Osteoblast (primary cell): Measurements from ENCODE around the gene SNRNP48. TPM values are rescaled to one million over a fixed set of nuclear protein-coding genes. Genes with fewer than 3 reads are reported as not detected.
A peak's percentile ranks its signal among the peaks of the same experiment; 100 is the strongest.

Experiments used
- DNase-seq: peaks from one replicate; pipeline ENCODE4 v3.0.0; 2011; ENCODE audit warnings: low spot score, mixed read lengths; ENCODE audit not compliant: insufficient read length; ENCODE audit errors: missing footprints
- H2AFZ ChIP-seq: 2 replicates; pipeline ENCODE4 v1.6.0; 2011; ENCODE audit warnings: mild to moderate bottlenecking, low read length
- H3K27ac ChIP-seq: 2 replicates; pipeline ENCODE4 v1.5.1; 2011; ENCODE audit warnings: mild to moderate bottlenecking, low read depth, low read length, moderate library complexity
- H3K27me3 ChIP-seq: 2 replicates; pipeline ENCODE4 v1.6.0; 2012; ENCODE audit warnings: mild to moderate bottlenecking, control low read depth, inconsistent platforms, low read length, moderate library complexity; ENCODE audit not compliant: insufficient read depth
- H3K36me3 ChIP-seq: 2 replicates; pipeline ENCODE4 v1.5.1; 2011; ENCODE audit warnings: mild to moderate bottlenecking, low read length, control low read depth, moderate library complexity; ENCODE audit not compliant: insufficient read depth
- H3K4me1 ChIP-seq: 2 replicates; pipeline ENCODE4 v1.5.1; 2011; ENCODE audit warnings: mild to moderate bottlenecking, low read length, control low read depth, moderate library complexity; ENCODE audit not compliant: insufficient read depth
- H3K4me2 ChIP-seq: 2 replicates; pipeline ENCODE4 v1.6.0; 2011; ENCODE audit warnings: mild to moderate bottlenecking, low read length; ENCODE audit not compliant: insufficient read depth
- H3K4me3 ChIP-seq: fragments of 200-600 bp; sonication (generic); 3 replicates; pipeline ENCODE4 v1.5.1; 2012; ENCODE audit warnings: mild to moderate bottlenecking, low read length, inconsistent platforms; ENCODE audit not compliant: insufficient read depth
- H3K79me2 ChIP-seq: 2 replicates; pipeline ENCODE4 v1.6.0; 2012; ENCODE audit warnings: mild to moderate bottlenecking, low read length, control low read depth, inconsistent platforms; ENCODE audit not compliant: insufficient read depth
- H3K9me3 ChIP-seq: 2 replicates; pipeline ENCODE4 v1.5.1; 2011; ENCODE audit warnings: low read depth, low read length, control low read depth
- H4K20me1 ChIP-seq: 2 replicates; pipeline ENCODE4 v1.6.0; 2012; ENCODE audit warnings: mild to moderate bottlenecking, low read length, control low read depth; ENCODE audit not compliant: insufficient read depth
- CTCF ChIP-seq: IDR thresholded peaks from 2 replicates; pipeline ENCODE4 v1.5.1; 2011; ENCODE audit warnings: mild to moderate bottlenecking, low read depth, low read length, moderate library complexity; ENCODE audit errors: extremely low read depth
- total RNA-seq: library from RNA; depleted of rRNA; stranded (reverse); fragments of >200 nt; gene quantifications from 2 replicates; pipeline ENCODE4 v1.2.3, GENCODE V29; 2012

Gene SNRNP48
- total RNA-seq, 1 donor: 15.9 TPM

- no peak for TF ChIP-seq CTCF
- Histone ChIP-seq H3K4me1 (no peaks in the 10 kb centered on the region), H3K27me3 (no peaks in the 10 kb centered on the region), H4K20me1 (no peaks in the 10 kb centered on the region), H3K36me3 (peaks cover 89% of the 10 kb centered on the region), H3K79me2 (peaks cover 3% of the 10 kb centered on the region), H3K9me3 (no peaks in the 10 kb centered on the region), H3K27ac (no peak overlapping the region), H3K4me2 (no peak overlapping the region), H2AFZ (no peak overlapping the region), H3K4me3 (no peak overlapping the region)
- no peak for DNase-seq
These were observed 14.5 kb downstream of the SNRNP48 start for GRCh38 chr6:7604506-7604905.

- H3K36me3 ChIP-seq: peaks cover 6% of the 10 kb centered on the region
- H3K9me3 ChIP-seq: no peaks in the 10 kb centered on the region
- H4K20me1 ChIP-seq: no peaks in the 10 kb centered on the region
- peak; percentile 43 for DNase-seq
- no peak overlapping the region for H2AFZ ChIP-seq
- H3K4me1 ChIP-seq: peaks cover 20% of the 10 kb centered on the region
- peak overlapping the region; percentile 60 for H3K4me3 ChIP-seq
- no peaks in the 10 kb centered on the region for H3K27me3 ChIP-seq
- H3K27ac ChIP-seq: no peak overlapping the region
- H3K79me2 ChIP-seq: no peaks in the 10 kb centered on the region
- peak overlapping the region; percentile 85 for H3K4me2 ChIP-seq
- TF ChIP-seq CTCF: peak; percentile 75
These were observed 25.8 kb downstream of the SNRNP48 start for GRCh38 chr6:7615611-7616383.

- Histone ChIP-seq H3K4me3 (peak overlapping the region; percentile 16), H3K36me3 (peaks cover 5% of the 10 kb centered on the region), H3K9me3 (no peaks in the 10 kb centered on the region), H3K27ac (peak overlapping the region; percentile 72), H4K20me1 (no peaks in the 10 kb centered on the region), H3K27me3 (no peaks in the 10 kb centered on the region), H3K4me1 (peaks cover 29% of the 10 kb centered on the region), H2AFZ (peak overlapping the region; percentile 68), H3K79me2 (no peaks in the 10 kb centered on the region), H3K4me2 (peak overlapping the region; percentile 67)
- peak; percentile 34 for TF ChIP-seq CTCF
- peak; percentile 80 for DNase-seq
These were observed 28.1 kb downstream of the SNRNP48 start for GRCh38 chr6:7617801-7618764.

GRCh38 chr6:7621761-7622160, 31.8 kb downstream of the SNRNP48 start:
- H3K9me3 ChIP-seq: no peaks in the 10 kb centered on the region
- peak; percentile 84 for DNase-seq
- TF ChIP-seq CTCF: no peak

More at GRCh38 chr6:7621761-7622160, 31.8 kb downstream of the SNRNP48 start:
- peak overlapping the region; percentile 45 for H3K27ac ChIP-seq
- peaks cover 27% of the 10 kb centered on the region for H3K4me1 ChIP-seq
- H3K27me3 ChIP-seq: no peaks in the 10 kb centered on the region
- no peaks in the 10 kb centered on the region for H3K36me3 ChIP-seq
- H3K4me2 ChIP-seq: no peak overlapping the region
- no peaks in the 10 kb centered on the region for H4K20me1 ChIP-seq
- no peak overlapping the region for H3K4me3 ChIP-seq
- H3K79me2 ChIP-seq: no peaks in the 10 kb centered on the region
- H2AFZ ChIP-seq: no peak overlapping the region
